Hematopoietic multipotent progenitor cell treated with erythropoietin and hydrocortisone succinate and interleukin-3 and kit ligand, for 6 days (in vitro differentiated cells): Measurements from ENCODE around the gene LRIT1.

ENCODE experiments used
- DNase-seq: peaks from one replicate; pipeline ENCODE4 v3.0.0-alpha.2; 2015

LRIT1 gene

DNA sequence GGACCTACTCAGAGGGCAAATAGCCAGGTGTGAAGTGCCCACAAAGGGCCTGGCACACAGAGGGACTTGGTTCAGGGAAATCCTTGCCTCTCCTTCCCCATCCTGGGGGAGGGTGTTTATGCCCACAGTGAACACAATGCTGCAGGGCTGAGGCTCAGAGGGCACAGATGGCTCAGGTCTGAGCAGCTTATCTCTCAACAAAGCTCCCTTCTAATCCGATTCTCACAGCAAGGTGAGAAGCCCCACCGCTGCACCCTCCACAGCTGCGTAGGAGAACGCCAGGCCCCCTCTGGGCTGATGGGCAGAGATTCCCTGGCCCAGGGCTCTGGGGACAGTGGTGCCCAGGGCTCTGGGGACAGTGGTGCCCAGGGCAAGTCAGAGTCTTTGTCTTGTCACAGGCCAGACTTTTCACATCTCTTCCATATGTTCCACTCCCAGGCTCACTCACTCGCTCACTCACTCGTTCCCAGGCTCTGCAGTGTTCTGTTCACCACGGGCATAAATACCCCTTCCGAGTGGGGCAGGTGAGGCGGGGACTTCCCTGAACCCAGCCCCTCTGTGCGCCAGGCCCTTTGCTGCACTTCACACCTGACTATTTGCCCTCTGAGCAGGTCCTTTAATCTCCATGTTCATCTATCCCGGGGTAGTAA, 55.7 kb downstream of the LRIT1 start:
- no peak for DNase-seq

DNA sequence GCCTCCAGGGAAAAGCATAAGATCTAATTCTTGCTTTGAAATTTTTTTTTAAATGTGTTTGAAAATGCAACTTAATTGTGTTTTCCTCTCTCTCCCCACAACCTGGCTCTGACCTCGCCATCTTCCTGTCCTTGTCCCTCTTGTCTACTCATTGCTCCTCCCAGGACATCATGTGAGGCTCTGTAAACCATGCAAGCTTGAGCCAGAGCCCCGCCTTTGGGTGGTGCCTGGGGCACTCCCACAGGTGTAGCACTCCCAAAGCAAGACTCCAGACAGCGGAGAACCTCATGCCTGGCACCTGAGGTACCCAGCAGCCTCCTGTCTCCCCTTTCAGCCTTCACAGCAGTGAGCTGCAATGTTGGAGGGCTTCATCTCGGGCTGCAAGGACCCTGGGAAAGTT, 56.8 kb downstream of the LRIT1 start:
- DNase-seq = no peak

DNA sequence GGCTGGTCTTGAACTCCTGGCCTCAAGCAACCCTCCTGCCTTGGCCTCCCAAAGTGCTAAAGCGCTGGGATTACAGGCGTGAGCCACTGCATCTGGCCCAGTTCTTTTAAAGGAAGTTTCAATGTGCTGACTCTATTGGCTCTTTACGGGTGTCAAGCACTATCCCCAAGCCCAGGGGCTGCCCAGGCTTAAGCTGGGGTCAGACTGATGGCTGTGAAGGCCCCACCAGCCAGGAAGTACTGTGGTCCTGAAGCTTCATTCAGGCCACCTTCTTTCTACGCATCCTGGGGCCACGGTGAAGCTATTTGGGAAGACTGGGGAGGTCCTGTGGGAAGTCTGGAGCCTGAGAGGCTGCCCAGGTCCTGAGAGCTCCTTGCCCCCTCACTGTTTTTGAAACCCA, 59.7 kb downstream of the LRIT1 start:
- DNase-seq = no peak
